Tibial nerve (tissue), 4 donors: ENCODE measurements around the gene KLF13. TPM values are rescaled to one million over a fixed set of nuclear protein-coding genes. Genes with fewer than 3 reads are reported as not detected.
"Not testable (repeated sequence)": the region's sequence is repeated elsewhere in the genome, so short reads cannot be mapped to it uniquely, and the experiment has no call there.

Experiments
- DNase-seq, 2 donors: peaks; one replicate each; pipeline ENCODE4 v3.0.0-alpha.2; 2019; ENCODE audit warnings: low spot score in 2 of 2
- H3K27ac ChIP-seq, 4 donors: fragments of 200-600 bp; sonication (generic) in 3 of 4; one replicate each; pipeline ENCODE4 v1.5.1; 2017 to 2019; ENCODE audit warnings: mild to moderate bottlenecking in 1 of 4
- H3K27me3 ChIP-seq, 2 donors: fragments of 200-600 bp; sonication (generic) in 1 of 2; one replicate each; pipeline versions ENCODE4 v1.5.1 to v1.6.0; 2017 to 2019
- H3K36me3 ChIP-seq, 3 donors: fragments of 200-600 bp; sonication (generic); one replicate each; pipeline ENCODE4 v1.5.1; 2018 to 2019
- H3K4me1 ChIP-seq, 4 donors: fragments of 200-600 bp; sonication (generic) in 3 of 4; one replicate each; pipeline ENCODE4 v1.5.1; 2017 to 2019
- H3K4me3 ChIP-seq, 4 donors: fragments of 200-600 bp; sonication (generic) in 3 of 4; one replicate each; pipeline ENCODE4 v1.5.1; 2017 to 2019; ENCODE audit warnings: mild to moderate bottlenecking in 1 of 4, moderate library complexity in 1 of 4
- H3K9me3 ChIP-seq, 4 donors: fragments of 200-600 bp; sonication (generic) in 3 of 4; one replicate each; pipeline ENCODE4 v1.5.1; 2017 to 2019
- CTCF ChIP-seq, 5 experiments: fragments of 200-600 bp in 3 of 5; fragments of 450-650 bp in 2 of 5; sonication (generic) in 3 of 5; IDR thresholded peaks; one replicate each; pipeline ENCODE4 v1.5.1; 2016 to 2019; ENCODE audit warnings: antibody characterized with exemption in 5 of 5, mild to moderate bottlenecking in 3 of 5, moderate library complexity in 2 of 5
- EP300 ChIP-seq, 2 donors: sonication (generic); formaldehyde crosslinking; IDR thresholded peaks; one replicate each; pipeline ENCODE4 v1.6.1; 2017; ENCODE audit warnings: antibody characterized with exemption in 2 of 2, mild to moderate bottlenecking in 1 of 2
- POLR2A ChIP-seq, 2 donors: fragments of 450-650 bp; IDR thresholded peaks; one replicate each; pipeline ENCODE4 v1.6.1; 2017; ENCODE audit warnings: antibody characterized with exemption in 2 of 2, mild to moderate bottlenecking in 2 of 2, moderate library complexity in 2 of 2
- WGBS, 2 donors: methylation state at CpG; one replicate each; pipeline ENCODE4 v1.1.5; 2018; 5-methylcytosine and 5-hydroxymethylcytosine counted together
- total RNA-seq, 4 donors: library from RNA; depleted of rRNA; stranded (reverse); fragments of >200 nt; gene quantifications; one replicate each; pipeline ENCODE4 v1.1.0, GENCODE V29; 2016

KLF13 gene
- total RNA-seq, 4 donors from 2014 or later, result 61.2 to 77.9 (median 75.1) TPM

- 80 to 91% methylated on average over 7 of the region's 7 CpGs for WGBS, 2 donors
- no peak for DNase-seq
- Histone ChIP-seq H3K4me3 (no peak overlapping the region), H3K27ac (peak overlapping the region; percentile 11 to 100 (median 60)), H3K4me1 (peaks cover 3 to 100% (median 86%) of the 10 kb centered on the region in 4 donors), H3K9me3 (no peaks in the 10 kb centered on the region), H3K27me3 (no peaks in the 10 kb centered on the region), H3K36me3 (peaks cover 0 to 14% (median 0%) of the 10 kb centered on the region in 3 donors)
- TF ChIP-seq EP300 (IDR thresholded peaks at IDR 0.05) (no peak), POLR2A (IDR thresholded peaks at IDR 0.05) (no peak)
Observed at GRCh38 chr15:31350771-31351170, 24.1 kb downstream of the KLF13 start.

DNA sequence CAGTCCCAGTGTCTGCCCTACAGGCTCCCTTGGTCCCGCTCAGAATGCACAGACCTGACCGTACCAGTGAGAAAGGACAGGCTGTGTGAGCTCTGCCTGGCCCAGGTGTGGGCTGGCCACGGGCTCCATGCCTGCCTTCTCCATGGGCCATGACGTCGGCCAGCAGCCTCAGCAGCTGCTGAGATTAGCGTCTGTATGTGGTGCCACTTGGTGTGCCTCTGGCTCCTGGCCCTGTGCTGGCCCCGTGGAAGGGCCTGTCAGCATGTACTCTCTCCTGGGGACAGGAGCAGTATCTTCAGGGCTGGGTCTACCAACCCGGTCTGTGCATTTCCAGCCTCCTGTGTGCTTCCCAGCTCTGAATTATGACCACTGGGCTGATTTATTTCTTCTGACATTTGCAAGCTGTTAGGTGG is 25.7 kb downstream of the KLF13 start:
- Histone ChIP-seq H3K36me3 (peaks cover 0 to 14% (median 0%) of the 10 kb centered on the region in 3 donors), H3K4me3 (no peak overlapping the region), H3K4me1 (peaks cover 3 to 100% (median 88%) of the 10 kb centered on the region in 4 donors), H3K27ac (peak overlapping the region; percentile 77 to 100 (median 90)), H3K9me3 (no peaks in the 10 kb centered on the region), H3K27me3 (no peaks in the 10 kb centered on the region)
- DNase-seq, result no peak
- WGBS, 2 donors, result 36 to 50% methylated on average over 3 to 7 of the region's 8 CpGs
- peak in 1 of 2 donors; percentile 19 for TF ChIP-seq EP300 (IDR thresholded peaks at IDR 0.05)
- no peak for TF ChIP-seq POLR2A (IDR thresholded peaks at IDR 0.05)

DNA sequence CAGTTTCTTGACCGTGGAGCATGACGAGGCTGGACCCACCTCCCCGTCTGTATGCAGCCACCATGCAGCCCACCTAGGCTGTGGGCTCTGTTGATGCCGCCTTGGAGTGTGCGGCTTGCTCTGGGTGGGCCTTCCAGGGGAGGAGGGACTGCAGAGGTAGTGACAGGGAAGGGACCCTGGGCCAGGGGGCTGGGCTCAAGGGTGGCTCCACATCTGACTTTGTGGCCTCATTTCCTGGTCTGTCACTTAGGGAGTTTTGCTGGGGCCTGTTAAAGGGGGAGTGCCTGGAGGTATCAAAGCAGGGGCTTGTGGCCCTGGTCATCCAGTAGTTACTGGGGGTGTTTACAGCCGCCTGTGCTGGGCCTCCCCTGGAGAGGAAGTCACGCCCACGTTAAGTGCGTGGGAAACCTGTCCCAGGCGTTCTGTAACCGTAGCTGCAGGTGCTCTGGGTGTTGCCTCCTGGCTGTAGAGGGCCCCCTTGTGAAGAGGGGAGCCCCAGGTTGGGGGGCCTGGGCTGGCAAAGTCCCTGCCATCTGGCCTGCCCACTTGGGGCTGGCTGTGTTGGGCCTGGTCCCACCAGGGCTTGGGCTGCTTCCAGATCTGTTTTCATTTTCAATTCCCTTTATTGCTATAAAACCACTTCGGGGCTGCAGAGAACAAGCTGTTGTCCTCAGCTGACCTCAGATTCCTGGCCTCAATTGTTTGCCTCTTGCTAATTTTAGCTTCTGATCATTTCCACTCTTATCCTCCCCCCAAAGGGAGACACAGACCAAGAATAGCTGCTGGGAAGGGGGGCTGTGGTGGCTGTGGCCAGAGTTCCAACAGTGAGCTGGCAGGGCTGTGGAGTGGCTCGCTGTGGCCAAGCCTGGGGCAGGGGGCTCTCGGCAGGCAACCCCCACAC is 26.5 kb downstream of the KLF13 start:
- 19 to 22% methylated on average over 14 of the region's 14 CpGs for WGBS, 2 donors
- peaks cover 3 to 100% (median 89%) of the 10 kb centered on the region in 4 donors for H3K4me1 ChIP-seq
- peak in 1 of 2 donors; percentile 76 for DNase-seq
- H3K4me3 ChIP-seq, result peak overlapping the region in 2 of 4 donors; percentile 1 to 29
- peak overlapping the region; percentile 77 to 100 (median 90) for H3K27ac ChIP-seq
- TF ChIP-seq POLR2A (IDR thresholded peaks at IDR 0.05) (no peak), CTCF (IDR thresholded peaks at IDR 0.05) (peak in 1 of 5 experiments; percentile 2), EP300 (IDR thresholded peaks at IDR 0.05) (peak in 1 of 2 donors; percentile 93)
- H3K27me3 ChIP-seq, result no peaks in the 10 kb centered on the region
- peaks cover 0 to 7% (median 0%) of the 10 kb centered on the region in 3 donors for H3K36me3 ChIP-seq
- no peaks in the 10 kb centered on the region for H3K9me3 ChIP-seq

DNA sequence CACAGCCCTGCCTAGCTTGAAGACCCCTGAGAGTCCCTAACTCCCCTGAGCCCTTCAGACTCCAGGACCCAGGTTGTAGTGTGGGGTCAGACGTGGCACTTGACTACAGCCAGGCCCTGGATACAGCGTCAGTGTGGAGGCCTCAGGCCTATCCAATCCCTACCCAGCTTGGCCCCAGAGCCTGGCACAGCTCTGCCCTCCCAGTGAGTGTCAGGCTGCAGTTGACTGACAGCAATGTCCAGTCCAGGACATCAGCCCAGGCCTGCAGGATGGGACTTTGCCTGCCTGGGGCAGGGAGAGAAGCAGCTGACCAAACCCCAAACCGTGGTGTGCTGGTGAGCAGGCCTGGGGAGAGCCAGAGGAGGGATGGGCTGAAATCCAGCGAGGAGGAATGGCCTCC is 27.3 kb downstream of the KLF13 start:
- Histone ChIP-seq H3K9me3 (no peaks in the 10 kb centered on the region), H3K4me1 (peaks cover 3 to 100% (median 90%) of the 10 kb centered on the region in 4 donors), H3K4me3 (peak overlapping the region in 1 of 4 donors; percentile 29), H3K27ac (peak overlapping the region; percentile 77 to 100 (median 90)), H3K36me3 (no peaks in the 10 kb centered on the region), H3K27me3 (no peaks in the 10 kb centered on the region)
- TF ChIP-seq EP300 (IDR thresholded peaks at IDR 0.05) (no peak), CTCF (IDR thresholded peaks at IDR 0.05) (no peak), POLR2A (IDR thresholded peaks at IDR 0.05) (no peak)
- WGBS, 2 donors, result 19% methylated on average over 4 of the region's 4 CpGs
- no peak for DNase-seq

- not testable (repeated sequence) for H3K9me3 ChIP-seq, H3K27me3 ChIP-seq, H3K36me3 ChIP-seq, H3K4me3 ChIP-seq, DNase-seq
- 96 to 99% methylated on average over 11 of the region's 11 CpGs for WGBS, 2 donors
- H3K4me1 ChIP-seq, result peaks cover 3 to 100% (median 90%) of the 10 kb centered on the region in 4 donors
- H3K27ac ChIP-seq, result peak overlapping the region in 3 of 4 donors; percentile 89 to 100 (median 92)
Observed at GRCh38 chr15:31356097-31356496, 29.5 kb downstream of the KLF13 start.

GRCh38 chr15:31357148-31357547 is 30.5 kb downstream of the KLF13 start:
- 59 to 70% methylated on average over 8 to 13 of the region's 13 CpGs for WGBS, 2 donors
- no peak for TF ChIP-seq EP300 (IDR thresholded peaks at IDR 0.05)
- TF ChIP-seq POLR2A (IDR thresholded peaks at IDR 0.05), result no peak
- no peak for TF ChIP-seq CTCF (IDR thresholded peaks at IDR 0.05)
- DNase-seq, result no peak
- Histone ChIP-seq H3K9me3 (no peaks in the 10 kb centered on the region), H3K27me3 (no peaks in the 10 kb centered on the region), H3K4me3 (no peak overlapping the region), H3K27ac (peak overlapping the region in 3 of 4 donors; percentile 89 to 100 (median 92)), H3K4me1 (peaks cover 3 to 100% (median 93%) of the 10 kb centered on the region in 4 donors), H3K36me3 (no peaks in the 10 kb centered on the region)
